Muscle layer of colon (tissue), 2 donors: ENCODE results near the gene PTPDC1.
A peak's percentile ranks its signal among the peaks of the same experiment; 100 is the strongest.

Source experiments
- H3K27ac ChIP-seq: one replicate; pipeline ENCODE4 v1.7.0; 2013; ENCODE audit warnings: low read depth, mild to moderate bottlenecking, low read length, moderate library complexity
- H3K27me3 ChIP-seq, 2 donors: one replicate each; pipeline ENCODE4 v1.7.0; 2013; ENCODE audit warnings: low read length in 2 of 2, mild to moderate bottlenecking in 2 of 2; ENCODE audit not compliant: insufficient read depth in 2 of 2, control insufficient read depth in 1 of 2
- H3K36me3 ChIP-seq: one replicate; pipeline ENCODE4 v1.7.0; 2013; ENCODE audit warnings: mild to moderate bottlenecking, low read length; ENCODE audit not compliant: insufficient read depth
- H3K4me1 ChIP-seq: one replicate; pipeline ENCODE4 v1.7.0; 2013; ENCODE audit warnings: mild to moderate bottlenecking, low read length; ENCODE audit not compliant: insufficient read depth
- H3K4me3 ChIP-seq, 2 donors: one replicate each; pipeline ENCODE4 v1.7.0; 2013; ENCODE audit warnings: low read length in 2 of 2, low read depth in 1 of 2, mild to moderate bottlenecking in 1 of 2, moderate library complexity in 1 of 2
- H3K9ac ChIP-seq: one replicate; pipeline ENCODE4 v1.7.0; 2013; ENCODE audit warnings: low read length
- H3K9me3 ChIP-seq: one replicate; pipeline ENCODE4 v1.7.0; 2013; ENCODE audit warnings: mild to moderate bottlenecking, low read length
- donor health status: abdominal sarcoma.
- donor health status: Adenocarcinoma of cecum.

PTPDC1 gene

GRCh38 chr9:94126844-94127243 lies 42.6 kb downstream of the PTPDC1 start:
- no peaks in the 10 kb centered on the region for H3K36me3 ChIP-seq
- no peaks in the 10 kb centered on the region for H3K4me1 ChIP-seq
- H3K9me3 ChIP-seq, result no peaks in the 10 kb centered on the region
- no peak overlapping the region for H3K9ac ChIP-seq
- no peak overlapping the region for H3K27ac ChIP-seq
- no peak overlapping the region for H3K4me3 ChIP-seq
- no peaks in the 10 kb centered on the region for H3K27me3 ChIP-seq

DNA sequence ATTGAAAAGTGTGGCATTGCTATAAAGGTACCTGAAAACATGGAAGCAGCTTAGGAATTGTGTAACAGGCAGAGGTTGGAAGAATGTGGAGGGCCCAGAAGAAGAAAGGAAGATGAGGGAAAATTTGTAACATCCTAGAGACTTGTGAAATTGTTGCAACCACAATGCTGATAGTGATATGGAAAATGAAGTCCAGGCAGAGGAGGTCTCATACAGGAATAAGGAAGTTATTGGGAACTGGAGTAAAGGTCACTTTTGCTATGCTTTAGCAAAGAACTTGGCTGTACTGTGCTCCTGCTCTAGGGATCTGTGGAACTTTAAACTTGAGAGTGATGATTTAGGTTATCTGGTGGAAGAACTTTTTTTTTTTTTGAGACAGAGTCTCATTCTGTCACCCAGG lies 43.5 kb downstream of the PTPDC1 start:
- H3K4me3 ChIP-seq, result no peak overlapping the region
- H3K9ac ChIP-seq, result no peak overlapping the region
- H3K27ac ChIP-seq, result no peak overlapping the region
- H3K4me1 ChIP-seq, result no peaks in the 10 kb centered on the region
- H3K9me3 ChIP-seq, result no peaks in the 10 kb centered on the region
- no peaks in the 10 kb centered on the region for H3K36me3 ChIP-seq
- no peaks in the 10 kb centered on the region for H3K27me3 ChIP-seq

DNA sequence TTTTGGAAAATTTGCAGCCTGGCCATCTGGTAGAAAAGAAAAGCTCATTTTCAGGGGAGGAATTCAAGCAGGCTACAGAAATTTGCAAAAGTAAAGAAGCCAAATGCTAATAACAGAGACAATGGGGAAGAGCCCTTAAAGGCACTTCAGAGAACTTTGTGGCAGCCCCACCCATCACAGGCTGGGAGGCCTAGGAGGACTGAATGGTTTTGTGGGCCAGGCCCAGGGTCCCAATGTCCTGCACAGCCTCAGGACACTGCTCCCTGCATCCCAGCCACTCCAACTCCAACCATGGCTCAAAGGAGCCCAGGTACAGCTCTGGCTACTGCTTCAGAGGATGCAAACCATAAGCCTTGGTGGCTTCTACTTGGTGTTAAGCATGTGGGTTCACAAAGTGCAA lies 44.3 kb downstream of the PTPDC1 start:
- no peak overlapping the region for H3K4me3 ChIP-seq
- no peaks in the 10 kb centered on the region for H3K9me3 ChIP-seq
- no peaks in the 10 kb centered on the region for H3K27me3 ChIP-seq
- H3K4me1 ChIP-seq, result no peaks in the 10 kb centered on the region
- H3K36me3 ChIP-seq, result no peaks in the 10 kb centered on the region
- H3K9ac ChIP-seq, result no peak overlapping the region
- no peak overlapping the region for H3K27ac ChIP-seq

- H3K9me3 ChIP-seq, result no peaks in the 10 kb centered on the region
- no peaks in the 10 kb centered on the region for H3K36me3 ChIP-seq
- no peaks in the 10 kb centered on the region for H3K27me3 ChIP-seq
- H3K4me1 ChIP-seq, result peaks cover 21% of the 10 kb centered on the region
- H3K4me3 ChIP-seq, result no peak overlapping the region
- no peak overlapping the region for H3K9ac ChIP-seq
- peak overlapping the region; percentile 63 for H3K27ac ChIP-seq
Measured at GRCh38 chr9:94134629-94135028, 50.4 kb downstream of the PTPDC1 start.

DNA sequence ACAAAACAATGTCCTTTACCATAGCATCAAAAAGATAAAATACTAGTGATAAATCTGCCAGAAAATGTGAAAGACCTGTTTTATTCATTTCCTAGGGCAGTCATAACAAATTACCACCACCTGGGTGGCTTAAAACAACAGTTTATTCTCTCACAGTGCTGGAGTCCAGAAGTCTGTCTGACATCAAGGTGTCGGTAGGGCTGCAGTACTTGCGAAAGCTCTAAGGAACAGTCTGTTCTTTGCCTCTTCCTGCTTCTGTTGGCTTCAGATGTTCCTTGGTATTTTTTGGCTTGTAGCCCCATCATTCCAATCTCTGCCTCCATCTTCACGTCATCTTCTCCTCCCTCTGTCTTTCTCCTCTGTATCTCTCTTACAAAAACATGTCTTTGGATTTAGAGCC lies 51.0 kb downstream of the PTPDC1 start:
- Histone ChIP-seq H3K4me3 (no peak overlapping the region), H3K4me1 (peaks cover 27% of the 10 kb centered on the region), H3K9ac (no peak overlapping the region), H3K36me3 (no peaks in the 10 kb centered on the region), H3K27me3 (no peaks in the 10 kb centered on the region), H3K9me3 (no peaks in the 10 kb centered on the region), H3K27ac (peak overlapping the region; percentile 63)

- peaks cover 37% of the 10 kb centered on the region for H3K4me1 ChIP-seq
Measured at GRCh38 chr9:94139672-94140417, 55.6 kb downstream of the PTPDC1 start.

GRCh38 chr9:94140418-94140780 lies 56.1 kb downstream of the PTPDC1 start:
- Histone ChIP-seq H3K36me3 (no peaks in the 10 kb centered on the region), H3K27ac (peak overlapping the region; percentile 59), H3K27me3 (no peaks in the 10 kb centered on the region), H3K9me3 (no peaks in the 10 kb centered on the region), H3K4me1 (peaks cover 32% of the 10 kb centered on the region), H3K9ac (no peak overlapping the region), H3K4me3 (peak overlapping the region in 1 of 2 donors; percentile 4)

More at GRCh38 chr9:94139672-94140417, 55.6 kb downstream of the PTPDC1 start:
- no peak overlapping the region for H3K9ac ChIP-seq
- peak overlapping the region in 1 of 2 donors; percentile 4 for H3K4me3 ChIP-seq
- peak overlapping the region; percentile 59 for H3K27ac ChIP-seq
- H3K27me3 ChIP-seq, result no peaks in the 10 kb centered on the region
- no peaks in the 10 kb centered on the region for H3K9me3 ChIP-seq
- no peaks in the 10 kb centered on the region for H3K36me3 ChIP-seq

DNA sequence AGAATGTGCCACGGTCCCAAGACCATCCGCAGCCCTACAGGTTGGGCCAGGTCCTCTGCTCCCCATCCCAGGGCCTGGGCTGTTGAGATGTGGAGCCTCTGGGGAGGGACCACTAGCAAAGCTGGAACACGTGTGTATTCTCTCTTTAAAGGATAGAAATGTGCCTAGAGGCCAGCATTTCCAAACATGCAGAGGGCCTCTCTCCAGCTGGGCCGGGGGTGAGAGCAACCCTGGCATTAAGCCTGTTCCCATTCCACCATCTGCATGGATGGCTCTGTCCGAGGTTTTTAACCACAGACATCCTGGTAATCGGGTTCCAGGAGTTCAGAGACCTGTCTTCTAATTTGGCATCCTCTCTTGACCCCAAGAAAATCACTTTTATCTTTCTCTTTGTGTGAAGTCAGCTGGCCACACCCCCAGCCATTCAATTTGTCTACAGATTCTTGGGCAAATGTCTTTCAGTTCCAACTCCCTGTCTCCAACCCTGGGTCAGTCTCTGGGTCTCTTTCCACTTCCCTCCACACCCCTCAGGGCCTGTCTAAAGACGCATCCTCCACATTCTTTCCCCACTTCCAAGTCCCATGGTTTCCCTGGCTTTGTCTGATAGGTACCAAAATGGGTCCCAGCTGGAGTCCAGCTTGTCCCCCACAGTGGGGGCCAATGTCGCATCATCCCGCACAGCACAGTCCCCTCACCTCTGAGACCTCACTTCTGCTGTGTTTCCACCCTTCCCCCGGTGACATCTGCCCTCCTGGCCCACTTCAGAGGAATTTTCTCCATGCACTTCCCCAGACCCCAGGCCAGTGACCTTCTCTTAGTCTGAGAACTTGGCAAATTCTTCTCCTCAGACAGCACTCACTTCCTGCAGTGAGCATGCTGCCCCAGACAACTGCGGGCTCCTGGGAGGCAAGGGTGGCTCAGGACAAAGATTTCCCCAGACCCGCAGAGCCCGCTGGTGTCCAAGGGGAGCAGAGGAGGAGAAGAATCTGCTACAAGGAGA lies 56.8 kb downstream of the PTPDC1 start:
- Histone ChIP-seq H3K4me1 (peaks cover 27% of the 10 kb centered on the region), H3K36me3 (no peaks in the 10 kb centered on the region), H3K9ac (no peak overlapping the region), H3K27me3 (no peaks in the 10 kb centered on the region), H3K27ac (peak overlapping the region; percentile 59), H3K4me3 (no peak overlapping the region), H3K9me3 (no peaks in the 10 kb centered on the region)

- H3K9me3 ChIP-seq, result no peaks in the 10 kb centered on the region
- no peak overlapping the region for H3K27ac ChIP-seq
- H3K4me3 ChIP-seq, result no peak overlapping the region
- H3K4me1 ChIP-seq, result peaks cover 27% of the 10 kb centered on the region
- no peaks in the 10 kb centered on the region for H3K27me3 ChIP-seq
- no peaks in the 10 kb centered on the region for H3K36me3 ChIP-seq
- H3K9ac ChIP-seq, result no peak overlapping the region
Measured at GRCh38 chr9:94142353-94142752, 58.1 kb downstream of the PTPDC1 start.

DNA sequence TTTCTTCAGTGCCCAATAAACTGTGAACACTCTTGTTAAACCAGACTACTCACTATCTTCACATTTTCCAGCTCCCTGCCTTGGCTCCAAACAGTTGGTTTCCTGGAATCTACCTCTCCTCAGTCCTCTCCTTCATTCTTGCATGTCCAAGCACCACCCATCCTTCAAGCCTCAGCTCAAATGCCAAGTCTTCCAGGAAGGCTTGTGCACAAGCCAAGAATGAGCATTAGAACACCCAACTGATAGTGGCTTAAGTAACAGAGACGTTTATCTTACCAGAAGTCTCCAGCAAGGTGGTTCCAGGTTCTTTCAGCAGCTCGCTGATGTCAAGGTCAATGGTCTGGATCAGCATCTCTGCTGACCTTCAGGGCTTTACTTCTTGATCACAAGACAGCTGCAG lies 60.1 kb downstream of the PTPDC1 start:
- H3K4me3 ChIP-seq, result no peak overlapping the region
- H3K9ac ChIP-seq, result no peak overlapping the region
- H3K9me3 ChIP-seq, result no peaks in the 10 kb centered on the region
- H3K36me3 ChIP-seq, result no peaks in the 10 kb centered on the region
- H3K27ac ChIP-seq, result no peak overlapping the region
- peaks cover 23% of the 10 kb centered on the region for H3K4me1 ChIP-seq
- no peaks in the 10 kb centered on the region for H3K27me3 ChIP-seq

DNA sequence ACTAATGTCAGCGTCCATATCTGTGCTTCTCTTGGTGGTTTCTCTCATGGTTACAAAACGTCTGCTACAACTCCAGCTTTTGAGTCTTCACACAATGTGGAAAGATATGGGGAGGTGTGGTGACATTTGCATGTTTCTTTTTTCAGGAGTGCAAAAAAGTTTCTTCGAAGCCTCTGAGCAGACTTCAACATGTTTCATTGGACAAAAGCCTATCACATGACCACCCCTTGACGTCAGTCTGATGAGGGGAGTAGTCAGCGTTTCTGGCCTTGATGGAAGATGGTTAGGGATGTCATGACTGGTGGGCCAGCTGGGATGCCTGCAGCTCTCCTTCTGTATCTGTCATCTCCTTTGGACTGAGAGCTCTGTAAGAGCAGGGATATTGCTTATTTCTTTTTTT lies 61.4 kb downstream of the PTPDC1 start:
- H3K4me1 ChIP-seq, result peaks cover 13% of the 10 kb centered on the region
- H3K27ac ChIP-seq, result no peak overlapping the region
- no peaks in the 10 kb centered on the region for H3K36me3 ChIP-seq
- no peaks in the 10 kb centered on the region for H3K27me3 ChIP-seq
- no peak overlapping the region for H3K9ac ChIP-seq
- H3K4me3 ChIP-seq, result no peak overlapping the region
- H3K9me3 ChIP-seq, result no peaks in the 10 kb centered on the region
